Raji (cell line): ENCODE data around the gene ME2.
A peak's percentile ranks its signal among the peaks of the same experiment; 100 is the strongest.

ENCODE experiments used
- POLR2A ChIP-seq: IDR thresholded peaks from 2 replicates; pipeline ENCODE4 v1.6.1; 2011; ENCODE audit warnings: low read depth, low read length, control low read depth; ENCODE audit not compliant: insufficient read depth

The ME2 gene

DNA sequence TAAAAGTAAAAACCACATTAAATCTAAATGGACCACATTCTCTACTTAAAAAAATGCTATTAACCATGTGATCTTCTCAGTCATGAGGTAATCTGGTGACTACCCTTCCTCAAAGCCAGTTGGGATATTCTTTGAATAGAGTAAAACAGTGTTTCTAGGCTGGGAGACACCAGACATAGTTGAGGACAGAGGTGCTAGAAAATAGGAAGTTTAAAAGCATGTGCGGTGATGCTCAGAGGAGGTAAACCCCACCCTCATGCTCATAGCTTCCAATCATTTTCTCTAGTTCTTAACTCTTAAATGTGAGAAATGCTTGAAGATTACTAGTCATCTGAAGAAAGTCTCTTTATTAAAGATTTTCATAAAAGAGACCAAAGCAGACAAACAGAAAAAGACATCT is 58.3 kb downstream of the ME2 start:
- no peak for TF ChIP-seq POLR2A

DNA sequence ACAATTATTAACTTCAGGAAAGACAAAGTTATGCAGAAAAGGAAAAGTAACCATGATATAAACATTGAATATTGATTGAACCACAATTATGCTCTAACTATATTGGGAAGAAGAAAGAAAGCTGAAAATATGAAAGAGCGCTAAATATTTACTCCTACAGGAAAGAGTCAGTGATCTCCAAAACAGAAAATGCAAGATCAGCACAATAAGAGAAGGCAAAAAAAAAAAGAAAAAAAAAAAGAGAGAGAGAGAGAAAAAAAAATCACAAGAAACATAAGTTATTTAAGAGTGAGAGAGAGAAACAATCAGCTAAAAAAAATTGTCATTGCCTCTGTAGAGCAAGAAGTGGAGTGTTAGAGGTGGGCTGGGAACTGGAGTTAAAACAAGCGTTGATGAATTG is 60.0 kb downstream of the ME2 start:
- TF ChIP-seq POLR2A, result no peak

- no peak for TF ChIP-seq POLR2A
Measured at GRCh38 chr18:50944245-50944932, 65.5 kb downstream of the ME2 start.

GRCh38 chr18:50947899-50948298 is 69.0 kb downstream of the ME2 start:
- TF ChIP-seq POLR2A, result no peak

- TF ChIP-seq POLR2A, result no peak
Measured at GRCh38 chr18:50949185-50949584, 70.3 kb downstream of the ME2 start.

- TF ChIP-seq POLR2A, result no peak
Measured at GRCh38 chr18:50950626-50951025, 71.7 kb downstream of the ME2 start.

DNA sequence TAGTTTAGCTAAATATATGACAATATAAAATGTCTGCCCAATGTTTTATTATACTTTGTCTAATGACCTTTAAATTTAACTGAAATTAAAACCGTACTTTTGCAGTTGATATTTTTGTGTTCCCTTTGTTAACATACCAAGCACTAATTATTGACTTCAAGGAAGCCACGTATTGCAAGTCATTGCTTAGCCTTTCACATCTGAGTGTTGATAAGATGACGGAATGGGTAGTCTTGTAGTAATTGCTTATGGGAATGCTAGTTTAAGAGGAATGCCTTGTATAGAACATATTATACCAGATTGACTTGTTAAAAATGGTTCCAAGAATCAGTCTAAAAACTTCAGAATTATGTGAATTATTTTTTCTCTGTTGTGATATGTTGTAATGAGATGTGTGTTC is 74.9 kb downstream of the ME2 start:
- no peak for TF ChIP-seq POLR2A

DNA sequence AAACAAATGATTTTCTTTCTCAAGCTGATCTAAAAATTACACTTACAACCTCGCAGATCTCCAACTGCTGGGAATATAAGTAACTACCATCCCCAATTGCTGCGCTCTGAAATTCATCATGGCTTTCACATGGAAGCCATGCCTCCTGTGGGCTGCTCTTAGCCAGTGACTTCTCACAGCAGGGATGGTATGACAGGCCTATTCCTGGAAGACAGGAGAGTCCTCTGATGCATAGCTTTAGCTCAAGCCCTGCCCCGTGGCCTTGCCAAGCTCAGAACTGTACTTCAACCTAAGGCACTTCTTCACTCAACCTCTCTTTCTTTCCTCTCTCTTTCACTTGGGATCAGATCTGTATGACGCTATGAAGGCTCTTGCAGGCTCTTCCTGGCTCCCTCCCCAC is 76.3 kb downstream of the ME2 start:
- no peak for TF ChIP-seq POLR2A

DNA sequence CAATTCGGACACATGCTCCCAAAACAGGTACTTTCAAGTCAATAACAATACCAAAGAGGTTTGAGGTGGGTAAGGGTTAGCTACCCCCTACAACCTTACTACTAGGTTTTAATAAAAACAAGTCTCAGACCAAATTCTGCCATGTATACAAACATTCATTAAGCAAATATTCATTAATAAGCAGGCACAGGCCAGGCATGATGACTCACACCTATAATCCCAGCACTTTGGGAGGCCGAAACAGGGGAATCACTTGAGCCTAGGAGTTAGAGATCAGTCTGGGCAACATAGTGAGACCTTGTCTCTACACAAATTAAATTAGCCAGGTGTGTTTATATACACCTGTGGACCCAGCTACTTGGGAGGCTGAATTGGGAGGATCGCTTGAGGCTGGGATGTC is 77.2 kb downstream of the ME2 start:
- TF ChIP-seq POLR2A, result no peak

DNA sequence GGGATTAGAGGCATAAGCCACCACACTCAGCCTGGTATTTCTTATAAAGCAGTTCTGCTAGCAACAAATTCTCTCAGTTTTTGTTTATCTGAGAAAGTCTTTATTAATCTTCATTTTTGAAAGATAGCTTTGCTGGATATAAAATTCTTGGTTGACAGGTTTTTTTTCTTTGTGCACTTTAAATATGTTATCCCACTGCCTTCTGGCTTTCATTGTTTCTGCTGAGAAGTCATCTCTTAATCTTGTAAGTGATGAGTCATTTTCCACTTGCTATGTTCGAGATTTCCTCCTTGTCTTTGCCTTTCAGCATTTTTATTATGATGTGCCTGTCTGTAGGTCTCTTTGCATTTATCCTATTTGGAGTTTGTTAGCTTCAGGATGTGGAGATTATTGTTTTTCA is 83.1 kb downstream of the ME2 start:
- TF ChIP-seq POLR2A, result no peak

- TF ChIP-seq POLR2A, result peak; percentile 81
Measured at GRCh38 chr18:50967714-50968661, 89.1 kb downstream of the ME2 start, which contains the start of gene ELAC1. Gene ELAC1 (plus strand): TSS chr18:50968040. CDS start chr18:50974405, 6,365 bp downstream.

- TF ChIP-seq POLR2A, result no peak; the same call in 1 of the 2 replicates
Measured at GRCh38 chr18:50969448-50969847, 90.5 kb downstream of the ME2 start.

DNA sequence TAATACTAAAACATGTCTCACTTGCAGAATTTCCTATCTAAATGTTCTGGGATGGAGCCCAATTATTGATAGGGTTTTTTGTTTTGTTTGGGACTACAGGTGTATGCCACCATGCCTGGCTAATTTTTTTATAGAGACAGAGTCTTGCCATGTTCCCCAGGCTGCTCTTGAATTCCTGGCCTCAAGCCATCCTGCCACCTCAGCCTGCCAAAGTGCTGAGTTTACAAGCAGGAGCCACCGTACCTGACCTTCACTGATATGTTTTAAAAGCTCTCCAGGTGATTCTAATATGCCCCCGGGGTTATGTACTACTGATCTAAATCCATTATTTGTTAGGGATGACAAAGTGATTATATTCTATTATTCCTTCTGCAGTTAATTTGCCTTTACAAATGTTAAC is 91.1 kb downstream of the ME2 start:
- TF ChIP-seq POLR2A, result no peak

- no peak for TF ChIP-seq POLR2A
Measured at GRCh38 chr18:50973367-50974126, 94.6 kb downstream of the ME2 start.

- TF ChIP-seq POLR2A, result no peak
Measured at GRCh38 chr18:50977037-50977760, 98.3 kb downstream of the ME2 start.
